ENCODE data around the gene TLR9. TPM values are rescaled to one million over a fixed set of nuclear protein-coding genes. Genes with fewer than 3 reads are reported as not detected.
A peak's percentile ranks its signal among the peaks of the same experiment; 100 is the strongest.

TLR9 gene
- total RNA-seq, 1 experiment from 2014 or later: not detected

GRCh38 chr3:52232279-52233107, 7.0 kb upstream of the TLR9 start:
- H3K27me3 Mint-ChIP-seq (ENCODE audit: low read depth): no peaks in the 10 kb centered on the region
- H2BK15ac ChIP-seq (ENCODE audit: low read depth, low read length): no peak overlapping the region
- H3K9me3 ChIP-seq (ENCODE audit: control insufficient read depth, low read depth, low read length): no peaks in the 10 kb centered on the region
- no peak overlapping the region for H3K4me2 ChIP-seq (ENCODE audit: insufficient read depth, insufficient read length, low read length)
- H2BK20ac ChIP-seq (ENCODE audit: low read depth, low read length, poor library complexity, severe bottlenecking): no peak overlapping the region
- H3K27ac Mint-ChIP-seq: no peak overlapping the region
- no peak overlapping the region for H3K9ac ChIP-seq (ENCODE audit: extremely low read depth, insufficient read length, low read length)
- H4K8ac ChIP-seq (replicated peaks; ENCODE audit: insufficient read length, low read depth, low read length): no peak overlapping the region
- peak; percentile 64 for TF ChIP-seq CTCF (conservative IDR thresholded peaks at IDR 0.05)
- no peaks in the 10 kb centered on the region for H3K9me3 Mint-ChIP-seq
- peaks cover 14 to 18% of the 10 kb centered on the region in 2 experiments for H3K4me1 Mint-ChIP-seq
- no peak overlapping the region for H3K18ac ChIP-seq (ENCODE audit: insufficient read length, low read depth, low read length)
- no peak overlapping the region for H2BK120ac ChIP-seq (ENCODE audit: low read depth, low read length, poor library complexity, severe bottlenecking)
- no peak overlapping the region for H2AK5ac ChIP-seq (ENCODE audit: insufficient read length, low read length)
- DNase-seq: peak; percentile 36
- H3K14ac ChIP-seq (ENCODE audit: insufficient read depth, low read length): no peak overlapping the region
- no peak overlapping the region for H3K27ac ChIP-seq (ENCODE audit: insufficient read length, low read depth, low read length)
- no peak overlapping the region for H3K4ac ChIP-seq (ENCODE audit: low read depth, low read length)
- no peaks in the 10 kb centered on the region for H3K79me1 ChIP-seq (ENCODE audit: insufficient read depth, low read depth, low read length, poor library complexity, severe bottlenecking)
- H3K4me3 Mint-ChIP-seq: no peak overlapping the region
- H2AFZ ChIP-seq (ENCODE audit: low read length): no peak overlapping the region
- H3T11ph ChIP-seq (ENCODE audit: low read length): no peak overlapping the region
- no peak overlapping the region for H3K56ac ChIP-seq (ENCODE audit: insufficient read length, low read depth, low read length)
- no peaks in the 10 kb centered on the region for H3K27me3 ChIP-seq (ENCODE audit: insufficient read depth, low read length)
- no CpG with 5 or more reads among the region's 28 CpGs for WGBS (ENCODE audit: extremely low coverage, insufficient read length, low lambda C conversion rate)
- H2BK12ac ChIP-seq (ENCODE audit: insufficient read length, low read depth, low read length): no peak overlapping the region
- H4K20me1 ChIP-seq (ENCODE audit: control insufficient read depth, insufficient read depth, insufficient read length): no peaks in the 10 kb centered on the region
- H3K23me2 ChIP-seq (ENCODE audit: insufficient read length, low read depth, low read length, poor library complexity, severe bottlenecking): no peaks in the 10 kb centered on the region
- H3K36me3 Mint-ChIP-seq (ENCODE audit: insufficient read depth in 1 of 3, low read depth in 3 of 3): peaks cover 12 to 37% (median 34%) of the 10 kb centered on the region in 3 experiments
- H2BK5ac ChIP-seq (ENCODE audit: insufficient read length, low read length): no peak overlapping the region
- peaks cover 8% of the 10 kb centered on the region; the same call in 1 of the 2 replicates for H3K4me1 ChIP-seq (ENCODE audit: insufficient read depth, low read length)
- H3K23ac ChIP-seq (ENCODE audit: insufficient read length, low read depth, low read length): no peak overlapping the region
- H4K91ac ChIP-seq (ENCODE audit: insufficient read length, low read depth, low read length): no peak overlapping the region
- H4K5ac ChIP-seq (ENCODE audit: insufficient read length, low read depth, low read length): no peak overlapping the region
- no peaks in the 10 kb centered on the region for H3K79me2 ChIP-seq (ENCODE audit: insufficient read depth, low read length)
